Activated CD4-positive, alpha-beta T cell treated with anti-CD3 and anti-CD28 coated beads, Interleukin-2, amount 10 ng/mL, durations not matched to agents 7 days and 5 days (primary cell): Measurements from ENCODE around the gene ATRX. TPM values are rescaled to one million over a fixed set of nuclear protein-coding genes. Genes with fewer than 3 reads are reported as not detected.
"Not testable (repeated sequence)": the region's sequence is repeated elsewhere in the genome, so short reads cannot be mapped to it uniquely, and the experiment has no call there.

Experiments used
- CTCF ChIA-PET: fragments of 350-600 bp; sonication (Branson Sonifier 250); formaldehyde crosslinking; loops from one replicate; lab custom pipeline; 2021; ENCODE audit warnings: antibody characterized with exemption; lab: Charles Lee
- POLR2A ChIA-PET: fragments of 350-600 bp; sonication (Branson Sonifier 250); formaldehyde crosslinking; loops from one replicate; lab custom pipeline; 2021; ENCODE audit warnings: antibody characterized with exemption; lab: Charles Lee
- DNase-seq: peaks from one replicate; pipeline ENCODE4 v3.0.0-alpha.2; 2020
- H3K27ac Mint-ChIP-seq: one replicate; pipeline ENCODE4 v1.8.0; 2021; ENCODE audit warnings: mild to moderate bottlenecking, moderate library complexity, mixed read lengths
- H3K27me3 Mint-ChIP-seq: one replicate; pipeline ENCODE4 v1.8.0; 2021; ENCODE audit warnings: mixed read lengths
- H3K36me3 Mint-ChIP-seq: one replicate; pipeline ENCODE4 v1.8.0; 2021; ENCODE audit warnings: low read depth, mixed read lengths
- H3K4me1 Mint-ChIP-seq: one replicate; pipeline ENCODE4 v1.8.0; 2021; ENCODE audit warnings: mixed read lengths
- H3K4me3 Mint-ChIP-seq: one replicate; pipeline ENCODE4 v1.8.0; 2021; ENCODE audit warnings: mild to moderate bottlenecking, moderate library complexity, mixed read lengths
- H3K9me3 Mint-ChIP-seq: one replicate; pipeline ENCODE4 v1.8.0; 2021; ENCODE audit warnings: mixed read lengths
- total RNA-seq, 2 experiments: library from RNA; stranded (reverse); gene quantifications; one replicate each; pipeline ENCODE4 v1.2.3, GENCODE V29; 2021

Gene ATRX
- total RNA-seq, 2 experiments from 2014 or later, result 66.4 to 70.9 TPM

DNA sequence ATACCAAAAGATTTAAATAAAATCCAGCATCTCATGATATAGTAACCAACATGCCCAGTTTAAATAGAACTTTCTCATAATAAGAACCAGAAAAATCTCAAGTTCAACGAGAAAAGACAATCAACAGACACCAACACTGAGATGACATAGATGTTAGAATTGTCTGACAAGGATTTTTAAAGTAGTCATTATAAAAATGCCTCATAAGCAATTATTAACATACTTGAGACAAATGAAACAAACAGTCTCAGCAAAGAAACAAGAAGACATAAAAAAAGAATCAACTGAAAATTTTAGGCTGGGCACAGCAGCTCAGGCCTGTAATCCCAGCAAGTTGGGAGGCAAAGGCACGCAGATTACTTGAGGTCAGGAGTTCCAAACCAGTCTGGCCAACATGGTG lies 220.7 kb downstream of the ATRX start:
- DNase-seq, result no peak
- Mint-ChIP-seq H3K27ac (no peak overlapping the region), H3K36me3 (peaks cover 35% of the 10 kb centered on the region), H3K4me3 (no peak overlapping the region), H3K27me3 (no peaks in the 10 kb centered on the region), H3K4me1 (no peaks in the 10 kb centered on the region), H3K9me3 (no peaks in the 10 kb centered on the region)
- ChIA-PET POLR2A (no interaction called here), CTCF (no interaction called here)

DNA sequence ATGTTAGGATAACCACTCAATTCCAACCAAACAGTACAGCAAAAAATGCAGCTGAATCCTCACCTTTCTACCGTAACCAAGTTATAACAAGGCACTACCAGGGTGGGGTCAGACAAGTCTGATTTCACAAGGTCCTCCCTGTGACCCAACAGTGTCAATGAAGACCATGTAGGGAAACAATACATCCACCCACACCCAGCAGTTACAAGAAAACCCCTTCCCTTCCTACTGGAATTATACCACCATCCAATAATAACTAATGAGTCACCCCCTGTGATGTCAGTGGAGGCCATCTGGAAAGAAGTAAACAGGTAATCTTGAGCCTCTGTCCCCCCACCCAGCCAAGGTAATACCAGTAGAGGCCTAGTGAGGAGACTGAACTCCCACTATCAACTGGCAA lies 221.2 kb downstream of the ATRX start:
- Mint-ChIP-seq H3K36me3 (peaks cover 35% of the 10 kb centered on the region), H3K4me3 (no peak overlapping the region), H3K4me1 (no peaks in the 10 kb centered on the region), H3K27ac (no peak overlapping the region), H3K9me3 (no peaks in the 10 kb centered on the region), H3K27me3 (no peaks in the 10 kb centered on the region)
- ChIA-PET CTCF (no interaction called here), POLR2A (no interaction called here)
- no peak for DNase-seq

DNA sequence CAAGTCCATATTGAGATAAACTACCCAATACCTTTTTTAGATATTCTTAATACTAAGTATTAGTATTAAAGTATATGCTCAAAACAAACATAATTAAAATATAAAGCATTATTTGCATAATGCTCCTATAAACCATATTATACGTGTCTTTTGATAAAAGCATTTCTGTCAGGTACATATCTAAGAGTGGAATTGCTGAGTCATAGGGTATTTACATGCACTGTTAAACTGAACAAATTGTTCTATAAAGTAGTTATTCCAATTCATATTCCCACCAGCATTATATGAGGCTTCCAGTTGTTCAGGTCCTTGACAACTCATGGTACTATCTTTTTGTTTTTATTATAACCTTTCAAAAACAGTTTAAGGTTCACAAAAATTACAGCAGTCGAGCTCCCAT lies 224.6 kb downstream of the ATRX start:
- H3K4me3 Mint-ChIP-seq, result no peak overlapping the region
- ChIA-PET POLR2A (no interaction called here), CTCF (no interaction called here)
- H3K4me1 Mint-ChIP-seq, result no peaks in the 10 kb centered on the region
- no peaks in the 10 kb centered on the region for H3K27me3 Mint-ChIP-seq
- H3K36me3 Mint-ChIP-seq, result peaks cover 19% of the 10 kb centered on the region
- no peak for DNase-seq
- no peak overlapping the region for H3K27ac Mint-ChIP-seq
- H3K9me3 Mint-ChIP-seq, result no peaks in the 10 kb centered on the region

DNA sequence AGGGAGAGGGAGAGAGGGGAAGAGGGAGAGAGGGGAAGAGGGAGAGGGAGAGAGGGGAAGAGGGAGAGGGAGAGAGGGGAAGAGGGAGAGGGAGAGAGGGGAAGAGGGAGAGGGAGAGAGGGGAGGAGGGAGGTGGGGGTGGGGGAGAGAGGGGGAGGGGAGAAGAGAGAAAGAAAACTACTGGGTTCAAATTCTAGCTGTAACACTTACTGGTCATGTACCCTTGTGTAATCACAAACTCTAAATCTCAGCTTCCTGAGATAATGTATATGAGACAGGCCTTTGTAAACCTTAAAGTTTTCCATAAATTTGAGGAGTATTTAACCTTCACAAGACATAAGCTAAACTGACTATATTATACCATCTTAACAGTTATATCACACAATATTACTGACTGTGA lies 229.7 kb downstream of the ATRX start:
- H3K9me3 Mint-ChIP-seq, result peaks cover 8% of the 10 kb centered on the region
- peaks cover 28% of the 10 kb centered on the region for H3K36me3 Mint-ChIP-seq
- H3K4me3 Mint-ChIP-seq, result no peak overlapping the region
- no peak for DNase-seq
- CTCF ChIA-PET, result no interaction called here
- no peaks in the 10 kb centered on the region for H3K4me1 Mint-ChIP-seq
- POLR2A ChIA-PET, result no interaction called here
- no peaks in the 10 kb centered on the region for H3K27me3 Mint-ChIP-seq
- no peak overlapping the region for H3K27ac Mint-ChIP-seq

DNA sequence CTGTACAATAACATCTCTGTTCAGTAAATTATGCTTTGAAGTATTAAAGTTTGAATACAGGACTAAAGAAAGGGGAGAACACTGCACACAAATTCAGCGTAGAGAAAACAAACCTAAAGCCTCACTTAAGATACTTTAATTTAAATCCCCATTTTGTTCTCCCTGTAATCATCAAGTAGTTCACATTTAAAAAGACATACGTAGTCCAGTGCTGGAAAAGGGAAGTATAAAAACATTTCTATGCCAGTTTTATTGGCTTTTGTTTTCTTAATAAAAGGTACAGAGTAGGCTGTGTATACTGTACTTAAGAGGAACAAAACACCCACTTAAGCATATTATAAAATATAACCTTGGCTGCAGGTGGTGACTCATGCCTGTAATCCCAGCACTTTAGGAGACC lies 237.3 kb downstream of the ATRX start:
- no peak for DNase-seq
- Mint-ChIP-seq H3K36me3 (peaks cover 27% of the 10 kb centered on the region), H3K4me1 (no peaks in the 10 kb centered on the region), H3K27me3 (no peaks in the 10 kb centered on the region), H3K27ac (no peak overlapping the region), H3K4me3 (no peak overlapping the region), H3K9me3 (peaks cover 7% of the 10 kb centered on the region)
- ChIA-PET CTCF (no interaction called here), POLR2A (no interaction called here)

DNA sequence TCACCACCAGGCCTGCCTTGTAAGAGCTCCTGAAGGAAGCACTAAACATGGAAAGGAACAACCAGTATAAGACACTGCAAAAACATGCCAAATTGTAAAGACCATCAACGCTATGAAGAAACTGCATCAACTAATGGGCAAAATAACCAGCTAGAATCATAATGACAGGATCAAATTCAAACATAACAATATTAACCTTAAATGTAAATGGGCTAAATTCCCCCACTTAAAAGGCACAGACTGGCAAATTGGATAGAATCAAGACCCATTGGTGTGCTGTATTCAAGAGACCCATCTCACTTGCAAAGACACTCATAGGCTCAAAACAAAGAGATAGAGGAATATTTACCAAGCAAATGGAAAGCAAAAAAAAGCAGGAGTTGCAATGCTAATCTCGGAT lies 246.2 kb downstream of the ATRX start:
- POLR2A ChIA-PET, H3K4me3 Mint-ChIP-seq, H3K4me1 Mint-ChIP-seq, H3K27me3 Mint-ChIP-seq, DNase-seq, H3K27ac Mint-ChIP-seq, CTCF ChIA-PET: not testable (repeated sequence)
- peaks cover 16% of the 10 kb centered on the region for H3K9me3 Mint-ChIP-seq
- H3K36me3 Mint-ChIP-seq, result peaks cover 42% of the 10 kb centered on the region

DNA sequence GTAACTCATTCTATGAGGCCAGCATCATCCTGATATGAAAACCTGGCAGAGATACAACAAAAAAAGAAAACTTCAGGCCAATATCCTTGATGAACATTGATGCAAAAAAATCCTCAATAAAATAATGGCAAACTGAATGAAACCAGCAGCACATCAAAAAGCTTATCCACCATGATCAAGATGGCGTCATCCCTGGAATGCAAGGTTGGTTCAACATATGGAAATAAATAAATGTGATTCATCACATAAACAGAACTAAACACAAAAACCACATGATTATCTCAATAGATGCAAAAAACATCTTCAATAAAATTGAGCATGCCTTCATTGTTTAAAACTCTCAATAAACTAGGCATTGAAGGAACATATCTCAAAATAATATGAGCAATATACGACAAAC lies 254.8 kb downstream of the ATRX start:
- H3K27ac Mint-ChIP-seq, H3K4me1 Mint-ChIP-seq, H3K4me3 Mint-ChIP-seq, CTCF ChIA-PET, POLR2A ChIA-PET, H3K27me3 Mint-ChIP-seq, DNase-seq: not testable (repeated sequence)
- Mint-ChIP-seq H3K36me3 (peaks cover 38% of the 10 kb centered on the region), H3K9me3 (peaks cover 13% of the 10 kb centered on the region)

DNA sequence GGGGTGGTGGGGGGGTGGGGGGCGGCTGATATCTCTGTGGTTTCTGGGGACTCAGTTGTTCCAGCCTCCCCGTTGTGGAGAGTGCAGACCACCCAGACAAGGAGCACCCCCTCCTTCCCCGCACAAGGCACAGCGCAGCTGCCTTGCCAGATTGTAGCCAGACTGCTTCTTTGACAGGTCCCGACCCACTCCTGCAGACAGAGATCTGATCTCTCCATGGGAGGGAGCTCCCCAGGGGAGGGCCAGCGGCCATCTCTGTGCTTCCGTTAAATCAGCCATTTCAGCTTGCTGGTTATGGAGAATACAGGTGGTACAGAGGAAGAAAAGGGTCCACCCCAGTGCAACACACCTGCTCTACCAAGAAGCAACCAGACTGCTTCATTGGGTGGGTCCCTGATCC lies 258.0 kb downstream of the ATRX start:
- Mint-ChIP-seq H3K27ac (no peak overlapping the region), H3K4me3 (no peak overlapping the region), H3K4me1 (no peaks in the 10 kb centered on the region), H3K9me3 (peaks cover 13% of the 10 kb centered on the region), H3K27me3 (no peaks in the 10 kb centered on the region), H3K36me3 (peaks cover 39% of the 10 kb centered on the region)
- ChIA-PET CTCF (no interaction called here), POLR2A (no interaction called here)
- no peak for DNase-seq

DNA sequence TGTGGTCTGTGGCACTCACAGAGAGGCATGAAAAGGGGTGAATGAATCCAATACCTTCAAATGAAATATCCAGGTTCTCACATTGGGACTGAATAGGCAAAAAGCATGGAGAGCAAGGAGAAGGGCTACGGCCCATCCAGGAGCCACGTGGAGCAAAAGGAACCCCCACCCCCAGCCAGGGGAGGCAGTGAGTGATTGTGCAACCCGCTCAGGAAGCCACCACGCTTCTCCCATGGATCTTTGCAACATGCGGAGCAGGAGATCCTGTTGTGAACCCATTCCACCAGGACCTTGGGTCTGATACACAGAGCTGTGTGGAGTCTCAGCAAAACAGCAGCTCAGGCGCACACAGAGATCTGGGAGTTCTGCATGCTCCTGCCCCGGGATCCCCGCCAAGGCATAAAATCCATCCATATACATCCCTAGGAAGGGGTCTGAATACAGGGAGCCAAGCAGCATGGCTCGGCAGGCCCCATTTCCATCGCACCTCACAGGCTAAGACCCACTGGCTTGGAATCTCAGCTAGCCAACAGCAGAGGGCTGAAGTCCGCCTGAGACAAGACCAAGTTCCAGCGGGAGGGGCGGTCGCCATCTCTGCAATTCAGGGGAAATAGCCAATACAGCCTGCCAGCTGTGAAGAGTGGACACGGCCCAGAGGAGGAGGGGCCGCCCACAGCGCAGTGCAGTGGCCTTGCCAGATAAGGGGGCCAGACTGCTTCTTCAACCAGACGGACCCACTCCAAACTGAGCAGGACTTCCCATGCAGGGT lies 258.6 kb downstream of the ATRX start:
- POLR2A ChIA-PET, result no interaction called here
- Mint-ChIP-seq H3K9me3 (peaks cover 13% of the 10 kb centered on the region), H3K36me3 (peaks cover 40% of the 10 kb centered on the region), H3K27ac (no peak overlapping the region), H3K27me3 (no peaks in the 10 kb centered on the region), H3K4me3 (no peak overlapping the region), H3K4me1 (no peaks in the 10 kb centered on the region)
- no peak for DNase-seq
- CTCF ChIA-PET, result no interaction called here

DNA sequence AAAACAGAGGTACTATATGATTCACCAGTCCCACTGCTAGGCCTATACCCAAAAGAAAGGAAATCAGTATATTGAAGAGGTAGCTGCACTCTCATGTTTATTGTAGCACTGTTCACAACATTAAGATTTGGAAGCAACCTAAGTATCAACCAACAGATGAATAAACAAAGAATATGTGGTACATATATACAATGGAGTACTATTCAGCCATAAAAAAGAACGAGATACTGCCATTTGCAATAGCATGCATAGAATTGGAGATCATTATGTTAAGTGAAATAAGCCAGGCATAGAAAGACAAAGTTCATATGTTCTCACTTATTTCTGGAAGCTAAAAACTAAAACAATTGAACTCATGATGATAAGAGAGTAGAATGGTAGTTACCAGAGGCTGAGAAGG lies 266.3 kb downstream of the ATRX start:
- no peaks in the 10 kb centered on the region for H3K4me1 Mint-ChIP-seq
- no peak for DNase-seq
- ChIA-PET CTCF (no interaction called here), POLR2A (no interaction called here)
- H3K36me3 Mint-ChIP-seq, result peaks cover 53% of the 10 kb centered on the region
- H3K27me3 Mint-ChIP-seq, result no peaks in the 10 kb centered on the region
- no peak overlapping the region for H3K4me3 Mint-ChIP-seq
- no peak overlapping the region for H3K27ac Mint-ChIP-seq
- H3K9me3 Mint-ChIP-seq, result peaks cover 6% of the 10 kb centered on the region

DNA sequence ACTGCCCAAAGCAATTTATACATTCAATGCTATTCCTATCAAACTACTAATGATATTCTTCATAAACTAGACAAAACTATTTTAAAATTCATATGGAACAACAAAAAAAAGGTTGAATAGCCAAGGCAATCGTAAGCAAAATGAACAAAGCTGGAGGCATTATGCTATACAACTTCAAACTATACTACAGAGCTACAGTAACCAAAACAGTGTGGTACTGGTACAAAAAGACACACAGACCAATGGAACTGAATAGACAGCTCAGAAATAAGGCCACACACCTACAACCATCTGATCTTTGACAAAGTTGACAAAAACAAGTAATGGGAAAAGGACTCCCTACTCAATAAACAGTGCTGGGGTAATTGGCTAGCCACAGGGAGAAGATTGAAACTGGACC lies 271.8 kb downstream of the ATRX start:
- CTCF ChIA-PET, result no interaction called here
- DNase-seq, result no peak

DNA sequence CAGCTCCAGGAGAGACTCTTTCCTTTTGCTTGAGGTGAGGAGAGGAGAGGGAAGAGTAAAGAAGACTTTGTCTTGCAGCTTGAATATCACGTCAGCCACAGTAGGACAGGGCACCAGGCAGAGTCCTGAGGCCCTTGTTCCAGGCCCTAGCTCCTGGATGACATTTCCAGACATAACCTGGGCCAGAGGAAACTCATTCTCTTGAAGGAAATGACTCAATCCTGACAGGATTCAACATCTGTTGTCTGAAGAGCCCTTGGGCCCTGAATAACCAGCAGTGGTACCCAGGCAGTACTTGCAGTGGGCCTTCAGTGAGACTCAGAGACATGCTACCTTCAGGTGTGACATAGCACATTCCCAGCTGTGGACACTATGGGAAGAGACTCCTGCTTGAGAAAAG lies 276.0 kb downstream of the ATRX start:
- H3K27me3 Mint-ChIP-seq, result no peaks in the 10 kb centered on the region
- no peak overlapping the region for H3K27ac Mint-ChIP-seq
- no peak overlapping the region for H3K4me3 Mint-ChIP-seq
- DNase-seq, result no peak
- H3K9me3 Mint-ChIP-seq, result peaks cover 7% of the 10 kb centered on the region
- ChIA-PET CTCF (interaction anchor here (0.6 kb wide), 1 partner anchor 555 kb away, joined by 3 read pairs; no protein-coding TSS in a partner anchor), POLR2A (no interaction called here)
- H3K36me3 Mint-ChIP-seq, result peaks cover 62% of the 10 kb centered on the region
- H3K4me1 Mint-ChIP-seq, result peaks cover 4% of the 10 kb centered on the region

More for the DNA sequence above, 271.8 kb downstream of the ATRX start:
- Mint-ChIP-seq H3K27me3 (no peaks in the 10 kb centered on the region), H3K4me1 (no peaks in the 10 kb centered on the region), H3K4me3 (no peak overlapping the region), H3K36me3 (peaks cover 64% of the 10 kb centered on the region), H3K9me3 (peaks cover 7% of the 10 kb centered on the region), H3K27ac (no peak overlapping the region)
- POLR2A ChIA-PET, result no interaction called here

DNA sequence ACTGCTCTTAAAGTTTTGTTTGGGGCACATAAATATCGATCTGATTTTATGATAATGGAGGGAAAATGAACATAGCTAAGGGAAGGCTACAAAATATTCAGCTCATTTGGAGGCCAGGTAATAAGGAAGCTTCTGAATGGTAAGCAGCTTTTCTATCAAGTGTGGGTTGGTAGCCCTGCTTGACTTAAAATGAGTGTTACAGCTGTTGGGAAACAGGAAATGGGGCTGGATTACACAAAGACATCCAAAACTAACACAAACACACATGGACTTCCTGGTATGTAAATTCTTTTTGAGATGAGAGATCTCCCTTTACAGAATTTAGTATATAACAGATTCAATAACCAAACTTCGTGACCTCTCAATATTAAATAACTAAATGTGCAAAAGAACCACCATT lies 280.8 kb downstream of the ATRX start:
- ChIA-PET POLR2A (no interaction called here), CTCF (no interaction called here)
- Mint-ChIP-seq H3K9me3 (no peaks in the 10 kb centered on the region), H3K4me3 (no peak overlapping the region), H3K4me1 (peaks cover 5% of the 10 kb centered on the region), H3K27me3 (no peaks in the 10 kb centered on the region), H3K27ac (no peak overlapping the region), H3K36me3 (peaks cover 27% of the 10 kb centered on the region)
- no peak for DNase-seq

DNA sequence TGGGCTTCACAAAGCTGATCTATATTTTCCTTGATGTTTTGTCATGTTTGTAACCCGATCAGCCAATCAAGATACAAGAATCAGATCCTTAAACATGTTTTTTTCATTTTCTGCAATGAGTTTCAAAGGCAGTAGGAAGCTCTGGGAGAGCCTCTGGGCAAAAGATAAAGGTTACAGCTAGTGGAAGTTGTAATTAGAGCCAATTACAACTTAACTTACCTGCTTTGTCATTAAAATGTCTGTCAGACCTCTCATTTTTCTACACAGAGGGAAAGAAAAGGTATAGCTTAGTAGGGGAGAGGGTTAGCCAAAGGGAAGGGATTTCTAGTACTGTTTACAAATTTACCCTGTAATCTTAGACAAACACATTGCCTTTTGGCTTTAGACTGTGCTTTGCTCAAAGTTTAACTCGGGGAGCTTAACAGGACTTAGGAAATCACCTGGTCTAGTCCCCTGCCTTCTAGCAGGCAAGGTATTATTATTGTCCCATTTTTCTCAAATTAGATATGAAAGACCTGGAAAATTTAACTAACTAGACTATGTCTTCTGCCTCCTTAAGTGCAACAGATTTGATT lies 283.0 kb downstream of the ATRX start:
- no peak overlapping the region for H3K27ac Mint-ChIP-seq
- DNase-seq, result no peak
- H3K4me3 Mint-ChIP-seq, result no peak overlapping the region
- peaks cover 3% of the 10 kb centered on the region for H3K27me3 Mint-ChIP-seq
- CTCF ChIA-PET, result no interaction called here
- POLR2A ChIA-PET, result no interaction called here
- peaks cover 11% of the 10 kb centered on the region for H3K36me3 Mint-ChIP-seq
- peaks cover 5% of the 10 kb centered on the region for H3K4me1 Mint-ChIP-seq
- H3K9me3 Mint-ChIP-seq, result no peaks in the 10 kb centered on the region
